ENCODE measurements around the gene TMEM59L.

Gene TMEM59L

DNA sequence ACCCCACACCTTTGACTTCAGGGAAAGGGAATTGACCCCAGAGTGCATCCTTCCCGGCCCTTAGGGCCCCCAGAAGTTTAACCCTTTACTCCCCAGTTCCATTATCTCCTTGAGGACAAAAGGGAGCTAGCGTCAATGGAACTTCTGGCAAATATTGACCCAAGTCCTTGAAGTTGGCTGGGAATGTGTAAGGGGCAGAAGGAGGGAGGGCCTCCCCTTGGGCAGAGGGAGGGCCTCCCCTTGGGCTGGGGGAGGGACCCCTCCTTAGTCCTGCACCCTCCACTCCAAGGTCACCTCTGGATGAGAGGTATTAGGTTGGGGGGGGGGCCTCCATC, 3.0 kb upstream of the TMEM59L start:
- no peak for ATAC-seq (replicated peaks)
- no peak for DNase-seq
- peaks cover 26 to 50% of the 10 kb centered on the region in 2 donors for H3K4me1 Mint-ChIP-seq
- no peaks in the 10 kb centered on the region for H3K9me3 Mint-ChIP-seq
- no peaks in the 10 kb centered on the region for H3K36me3 Mint-ChIP-seq
- H3K27me3 Mint-ChIP-seq = peaks cover 76 to 84% of the 10 kb centered on the region in 2 donors
- no peak overlapping the region for H3K27ac Mint-ChIP-seq
- H3K4me3 Mint-ChIP-seq = no peak overlapping the region

DNA sequence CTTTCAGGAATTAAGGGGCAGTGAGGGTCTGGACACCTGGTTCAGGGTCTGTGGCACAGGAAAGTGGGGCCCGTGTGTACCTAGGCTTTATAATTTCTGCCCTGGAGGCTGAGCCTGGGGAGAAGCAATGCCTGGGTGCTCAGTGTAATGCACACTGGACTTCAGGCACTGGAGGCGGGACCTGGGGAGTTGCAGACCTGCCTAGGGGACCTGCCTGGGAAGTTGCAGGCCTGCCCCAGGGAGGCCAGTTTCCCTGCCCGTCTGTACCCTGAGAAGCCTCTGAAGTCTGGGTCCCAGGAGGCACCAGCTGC, 2.5 kb upstream of the TMEM59L start:
- peak overlapping the region in 1 of 2 donors; percentile 16 for H3K4me3 Mint-ChIP-seq
- no peaks in the 10 kb centered on the region for H3K36me3 Mint-ChIP-seq
- DNase-seq = no peak
- H3K4me1 Mint-ChIP-seq = peaks cover 25 to 46% of the 10 kb centered on the region in 2 donors
- H3K9me3 Mint-ChIP-seq = no peaks in the 10 kb centered on the region
- no peak overlapping the region for H3K27ac Mint-ChIP-seq
- H3K27me3 Mint-ChIP-seq = peaks cover 76 to 84% of the 10 kb centered on the region in 2 donors
- ATAC-seq (replicated peaks) = no peak

DNA sequence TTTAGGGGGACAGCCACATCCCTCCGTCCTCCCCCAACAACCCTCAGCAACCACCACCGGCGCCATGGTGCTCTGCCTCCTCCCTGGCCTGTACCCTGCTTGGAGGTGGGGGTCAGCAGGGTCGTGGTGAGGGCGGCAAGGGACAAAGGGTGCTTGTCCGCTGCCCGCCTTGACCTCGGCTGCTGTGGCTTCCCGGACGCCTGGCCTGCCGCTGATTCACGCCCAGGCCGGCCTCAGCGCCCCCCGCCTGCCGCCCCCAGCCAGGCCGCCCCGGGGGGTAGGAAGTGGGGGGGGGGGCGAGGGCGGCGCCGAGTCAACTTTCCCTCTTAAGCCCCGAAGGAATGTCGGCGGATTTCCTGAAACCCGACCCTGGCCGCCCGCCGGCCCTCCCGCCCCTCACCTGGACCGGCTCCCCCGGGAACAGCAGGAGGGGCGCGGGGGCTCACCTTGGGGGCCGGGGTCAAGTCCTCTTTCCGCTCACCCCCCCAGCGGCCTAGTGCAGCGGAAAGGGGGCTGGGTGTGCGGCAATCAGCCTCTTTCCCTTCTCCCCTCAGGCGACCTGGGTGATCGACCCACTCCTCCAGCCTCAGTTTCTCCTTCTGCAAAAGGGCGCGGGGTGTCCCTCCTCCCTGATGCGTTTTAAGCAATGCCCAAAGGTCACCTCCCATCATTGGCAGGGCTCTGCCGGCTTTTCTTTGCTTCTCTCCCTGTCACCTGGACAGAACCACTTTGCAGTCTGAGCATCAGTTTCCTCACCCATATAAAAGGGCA, 1.9 kb upstream of the TMEM59L start:
- no peak for ATAC-seq (replicated peaks)
- H3K4me3 Mint-ChIP-seq = peak overlapping the region; percentile 16 to 53

DNA sequence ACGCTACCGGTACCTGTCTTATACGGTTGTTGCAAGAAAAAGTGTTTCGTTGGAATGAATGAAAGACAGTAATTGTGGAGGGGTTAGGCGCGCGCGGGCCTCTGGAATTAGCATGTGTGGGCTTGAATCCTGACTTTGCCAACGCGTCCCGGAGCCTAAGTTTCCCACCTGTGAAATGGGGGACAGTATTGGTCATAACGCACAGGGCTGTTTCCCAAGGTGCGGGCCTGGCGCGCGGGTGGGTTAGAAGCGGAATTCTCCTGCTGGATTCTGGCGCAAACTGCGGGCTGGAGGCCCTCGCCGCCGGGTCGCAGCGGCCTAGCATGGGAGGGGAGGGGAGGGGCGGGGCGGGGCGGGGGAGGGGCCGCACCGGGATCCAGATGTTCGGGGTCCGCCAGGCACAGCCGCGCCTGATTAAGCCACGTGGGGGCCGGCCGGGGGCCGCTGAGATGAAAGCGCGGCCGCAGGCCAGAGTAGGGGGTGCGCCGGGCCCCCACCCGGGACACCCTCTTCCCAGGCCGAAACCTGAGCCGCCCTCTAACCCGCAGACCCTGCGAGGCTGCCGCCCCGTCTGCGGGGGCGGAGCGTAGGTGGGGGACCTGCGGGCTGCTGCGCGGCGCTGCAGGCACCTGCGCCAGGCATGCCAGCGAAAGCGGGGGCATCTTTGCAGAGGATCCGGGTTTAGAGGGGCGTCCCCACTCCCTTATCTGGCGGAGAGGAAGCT, 1.2 kb upstream of the TMEM59L start:
- Mint-ChIP-seq H3K9me3 (no peaks in the 10 kb centered on the region), H3K4me3 (peak overlapping the region; percentile 78 to 82), H3K27ac (peak overlapping the region; percentile 84), H3K27me3 (peaks cover 82 to 91% of the 10 kb centered on the region in 2 donors), H3K36me3 (no peaks in the 10 kb centered on the region), H3K4me1 (peaks cover 22 to 42% of the 10 kb centered on the region in 2 donors)
- ATAC-seq (replicated peaks) = peak in 1 of 2 donors; percentile 35
- DNase-seq = no peak

More for the DNA sequence above, 1.9 kb upstream of the TMEM59L start:
- Mint-ChIP-seq H3K27ac (peak overlapping the region; percentile 84), H3K9me3 (no peaks in the 10 kb centered on the region), H3K27me3 (peaks cover 74 to 84% of the 10 kb centered on the region in 2 donors), H3K36me3 (no peaks in the 10 kb centered on the region), H3K4me1 (peaks cover 22 to 42% of the 10 kb centered on the region in 2 donors)
- no peak for DNase-seq

DNA sequence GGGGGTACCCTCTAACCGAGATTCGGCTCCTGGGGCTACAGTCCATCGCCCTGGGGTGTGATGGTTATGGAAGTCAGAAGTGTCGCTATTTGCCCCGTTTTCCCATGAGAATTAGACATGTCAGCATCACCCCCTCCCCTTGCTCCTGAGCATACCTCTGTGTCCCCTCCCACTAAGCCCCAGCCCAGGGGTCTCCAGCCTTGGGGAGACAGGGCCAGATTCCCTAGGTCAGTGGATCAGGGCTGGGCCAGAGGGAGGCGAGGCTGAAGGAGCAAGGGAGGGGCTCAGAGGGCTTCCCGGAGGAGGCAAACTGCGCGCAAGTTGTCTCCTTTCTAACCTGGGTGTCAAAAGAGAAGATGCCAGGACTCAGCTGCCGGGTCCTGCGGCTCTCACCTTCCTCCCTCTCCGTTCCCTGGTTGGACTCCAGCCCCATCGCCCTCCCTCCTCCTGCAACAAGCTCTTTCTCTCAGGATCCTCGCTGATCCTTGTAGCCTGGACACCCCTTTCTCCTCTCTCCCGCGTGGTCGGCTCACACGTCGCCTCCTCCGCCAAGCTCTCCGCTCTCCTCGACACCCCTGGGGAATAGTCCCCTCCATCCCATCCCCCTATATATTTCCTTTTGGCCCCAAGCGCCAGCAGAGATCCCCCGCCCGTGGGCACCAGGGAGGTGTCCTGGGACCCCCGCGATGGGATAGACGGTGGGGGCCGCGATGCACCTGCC, 459 bp upstream of the TMEM59L start:
- ATAC-seq (replicated peaks) = peak in 1 of 2 donors; percentile 33
- H3K27me3 Mint-ChIP-seq = peaks cover 84 to 94% of the 10 kb centered on the region in 2 donors
- H3K27ac Mint-ChIP-seq = peak overlapping the region; percentile 47

DNA sequence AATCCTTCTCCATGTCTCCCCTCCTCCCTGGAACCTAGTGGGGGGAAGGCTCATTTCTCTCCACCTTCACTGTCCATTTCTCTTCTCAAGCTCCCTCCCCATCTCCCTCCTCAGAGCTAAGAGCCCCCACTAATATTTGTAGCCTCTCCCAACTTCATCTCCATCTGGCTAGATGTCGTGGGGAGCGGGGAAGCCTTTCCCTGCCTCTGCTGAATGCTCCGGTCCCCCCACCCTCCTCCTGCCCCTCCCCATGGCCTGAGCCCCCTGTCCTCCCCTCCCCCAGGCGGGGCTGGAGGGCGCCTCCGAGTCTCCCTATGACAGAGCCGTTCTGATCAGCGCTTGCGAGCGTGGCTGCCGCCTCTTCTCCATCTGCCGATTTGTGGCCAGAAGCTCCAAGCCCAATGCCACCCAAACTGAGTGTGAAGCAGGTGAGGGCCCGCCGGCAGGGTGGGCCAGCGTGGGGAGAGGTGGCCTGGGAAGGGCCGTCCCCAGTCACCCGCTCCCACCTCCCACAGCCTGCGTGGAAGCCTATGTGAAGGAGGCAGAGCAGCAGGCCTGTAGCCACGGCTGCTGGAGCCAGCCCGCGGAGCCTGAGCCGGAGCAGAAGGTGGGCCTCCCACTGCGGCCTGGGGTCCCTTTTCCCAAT, 1.0 kb downstream of the TMEM59L start:
- H3K36me3 Mint-ChIP-seq = no peaks in the 10 kb centered on the region
- H3K27me3 Mint-ChIP-seq = peaks cover 82 to 87% of the 10 kb centered on the region in 2 donors
- DNase-seq (no peak), ATAC-seq (replicated peaks) (peak in 1 of 2 donors; percentile 19)
- H3K9me3 Mint-ChIP-seq = no peaks in the 10 kb centered on the region
- peaks cover 18 to 28% of the 10 kb centered on the region in 2 donors for H3K4me1 Mint-ChIP-seq
- H3K27ac Mint-ChIP-seq = peak overlapping the region; percentile 72
- peak overlapping the region; percentile 62 to 78 for H3K4me3 Mint-ChIP-seq

More for the DNA sequence above, 459 bp upstream of the TMEM59L start:
- peak overlapping the region; percentile 78 to 82 for H3K4me3 Mint-ChIP-seq
- DNase-seq = no peak
- H3K36me3 Mint-ChIP-seq = no peaks in the 10 kb centered on the region
- H3K4me1 Mint-ChIP-seq = peaks cover 22 to 38% of the 10 kb centered on the region in 2 donors
- no peaks in the 10 kb centered on the region for H3K9me3 Mint-ChIP-seq

DNA sequence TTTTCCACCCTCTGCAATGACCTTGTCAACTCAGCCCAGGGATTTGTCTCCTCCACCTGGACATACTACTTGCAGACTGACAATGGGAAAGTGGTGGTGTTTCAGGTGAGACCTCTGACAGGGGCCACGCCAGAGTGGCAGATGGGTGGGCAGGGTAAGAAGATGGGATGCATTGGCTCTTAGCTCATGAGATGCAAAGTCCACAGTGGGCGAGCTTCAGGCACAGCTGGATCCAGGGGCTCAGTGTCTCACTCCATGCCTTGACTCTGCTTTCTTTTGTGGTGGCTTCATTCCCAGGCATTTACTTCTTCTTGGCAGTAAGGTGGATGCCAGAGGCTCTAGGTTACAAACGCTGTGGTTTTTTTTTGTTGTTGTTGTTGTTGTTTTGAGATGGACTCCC, 3.4 kb downstream of the TMEM59L start:
- H3K4me1 Mint-ChIP-seq = peaks cover 16 to 24% of the 10 kb centered on the region in 2 donors
- no peaks in the 10 kb centered on the region for H3K9me3 Mint-ChIP-seq
- no peaks in the 10 kb centered on the region for H3K36me3 Mint-ChIP-seq
- H3K27ac Mint-ChIP-seq = no peak overlapping the region
- ATAC-seq (replicated peaks) (no peak), DNase-seq (no peak)
- peaks cover 66 to 73% of the 10 kb centered on the region in 2 donors for H3K27me3 Mint-ChIP-seq
- no peak overlapping the region for H3K4me3 Mint-ChIP-seq

DNA sequence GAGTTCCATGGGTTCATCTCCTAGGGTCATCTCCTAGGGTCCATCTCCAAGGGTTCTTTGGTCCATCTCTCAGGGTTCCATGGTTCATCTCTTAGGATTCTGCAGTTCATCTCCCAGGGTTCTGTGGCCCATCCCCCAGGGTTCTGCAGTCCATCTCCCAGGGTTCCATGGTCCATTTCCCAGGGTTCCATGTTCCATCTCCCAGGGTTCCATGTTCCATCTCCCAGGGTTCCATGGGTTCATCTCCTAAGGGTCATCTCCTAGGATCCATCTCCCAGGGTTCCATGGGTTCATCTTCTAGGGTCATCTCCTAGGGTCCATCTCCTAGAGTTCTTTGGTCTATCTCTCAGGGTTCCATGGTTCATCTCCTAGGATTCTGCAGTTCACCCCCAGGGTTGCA, 4.9 kb downstream of the TMEM59L start:
- H3K9me3 Mint-ChIP-seq = no peaks in the 10 kb centered on the region
- no peak overlapping the region for H3K4me3 Mint-ChIP-seq
- H3K36me3 Mint-ChIP-seq = no peaks in the 10 kb centered on the region
- peaks cover 7 to 13% of the 10 kb centered on the region in 2 donors for H3K4me1 Mint-ChIP-seq
- ATAC-seq (replicated peaks) = no peak
- DNase-seq = no peak
- H3K27me3 Mint-ChIP-seq = peaks cover 59 to 64% of the 10 kb centered on the region in 2 donors
- no peak overlapping the region for H3K27ac Mint-ChIP-seq

DNA sequence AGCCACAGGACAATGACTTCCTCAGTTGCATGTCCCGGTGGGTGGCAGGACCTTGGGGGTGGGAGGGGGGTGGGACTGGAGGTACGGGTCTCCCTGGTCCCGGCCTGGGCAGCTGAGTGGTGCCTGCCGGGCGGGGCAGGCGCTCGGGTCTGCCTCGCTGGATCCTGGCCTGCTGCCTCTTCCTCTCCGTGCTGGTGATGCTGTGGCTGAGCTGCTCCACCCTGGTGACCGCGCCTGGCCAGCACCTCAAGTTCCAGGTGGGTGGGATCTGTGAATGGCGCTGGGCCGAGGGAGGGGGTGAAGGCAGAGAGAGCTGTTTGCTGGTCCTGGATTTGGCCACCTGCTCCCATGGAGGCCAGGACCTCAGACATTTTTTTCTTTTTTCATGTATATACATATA, 5.6 kb downstream of the TMEM59L start:
- Mint-ChIP-seq H3K4me1 (peaks cover 6 to 8% of the 10 kb centered on the region in 2 donors), H3K27ac (no peak overlapping the region), H3K4me3 (no peak overlapping the region), H3K36me3 (no peaks in the 10 kb centered on the region), H3K27me3 (peaks cover 57 to 65% of the 10 kb centered on the region in 2 donors), H3K9me3 (no peaks in the 10 kb centered on the region)
- DNase-seq (no peak), ATAC-seq (replicated peaks) (no peak)

DNA sequence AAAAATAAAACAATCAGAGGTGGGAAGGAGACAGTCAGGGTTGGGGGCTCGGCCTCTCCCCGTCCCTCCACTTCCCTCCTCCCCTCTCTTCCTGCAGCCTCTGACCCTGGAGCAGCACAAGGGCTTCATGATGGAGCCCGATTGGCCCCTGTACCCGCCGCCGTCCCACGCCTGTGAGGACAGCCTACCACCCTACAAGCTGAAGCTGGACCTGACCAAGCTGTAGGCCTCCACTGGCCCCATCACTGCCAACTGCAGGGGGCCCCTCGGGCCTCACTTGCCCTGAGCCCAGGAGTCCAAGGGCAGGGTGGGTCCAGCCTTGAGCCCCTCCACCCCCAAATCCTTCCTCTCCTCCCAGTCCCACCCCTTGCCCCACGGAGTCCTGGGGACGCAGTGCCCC, 7.6 kb downstream of the TMEM59L start:
- H3K27me3 Mint-ChIP-seq = peaks cover 36 to 46% of the 10 kb centered on the region in 2 donors
- no peak for ATAC-seq (replicated peaks)
- no peaks in the 10 kb centered on the region for H3K9me3 Mint-ChIP-seq
- H3K4me1 Mint-ChIP-seq = no peaks in the 10 kb centered on the region
- no peaks in the 10 kb centered on the region for H3K36me3 Mint-ChIP-seq
- no peak overlapping the region for H3K27ac Mint-ChIP-seq
- no peak overlapping the region for H3K4me3 Mint-ChIP-seq
- DNase-seq = no peak

DNA sequence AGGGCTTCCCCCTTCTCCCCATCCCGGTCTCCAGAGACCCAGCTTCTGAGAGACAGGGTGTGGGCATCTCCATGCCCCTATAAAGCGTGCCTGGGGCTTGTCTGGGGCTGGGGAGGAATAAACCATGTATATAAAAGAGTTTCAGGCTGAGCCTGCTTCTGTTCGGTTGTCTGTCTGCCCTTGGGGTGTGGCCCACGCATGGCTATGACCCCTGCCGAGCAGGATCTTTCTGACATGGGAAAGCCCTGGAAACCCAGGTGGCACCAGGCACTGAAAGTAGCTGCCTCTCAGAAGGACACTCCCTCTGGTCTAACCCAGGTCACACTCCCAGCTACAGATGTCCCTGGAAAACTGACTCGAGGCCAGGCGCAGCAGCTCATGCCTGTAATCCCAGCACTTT, 8.2 kb downstream of the TMEM59L start:
- H3K4me1 Mint-ChIP-seq = no peaks in the 10 kb centered on the region
- H3K27ac Mint-ChIP-seq = no peak overlapping the region
- peaks cover 33 to 41% of the 10 kb centered on the region in 2 donors for H3K27me3 Mint-ChIP-seq
- H3K9me3 Mint-ChIP-seq = no peaks in the 10 kb centered on the region
- H3K36me3 Mint-ChIP-seq = no peaks in the 10 kb centered on the region
- H3K4me3 Mint-ChIP-seq = no peak overlapping the region
- ATAC-seq (replicated peaks) = no peak
- no peak for DNase-seq

DNA sequence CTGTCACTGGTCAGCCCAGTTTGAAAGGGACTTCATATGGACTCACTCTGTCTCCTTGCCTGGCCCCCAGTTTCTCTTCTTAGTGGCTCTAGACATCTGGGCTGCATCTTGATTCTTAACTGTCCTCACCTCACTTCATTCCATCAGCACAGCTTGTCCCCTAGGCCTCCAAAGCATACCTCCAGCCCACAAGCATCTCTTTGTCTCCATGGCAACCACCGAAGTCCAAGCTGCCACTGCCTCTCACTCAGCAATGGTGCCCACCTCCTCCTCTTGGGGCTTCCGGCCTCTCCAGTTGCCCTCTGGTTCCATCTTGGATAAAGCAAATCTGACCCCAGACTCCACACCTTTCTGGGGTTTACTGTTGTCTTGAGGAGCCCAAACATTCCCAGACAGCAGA, 14.2 kb downstream of the TMEM59L start:
- Mint-ChIP-seq H3K4me1 (peaks cover 0 to 2% of the 10 kb centered on the region in 2 donors), H3K9me3 (peaks cover 0 to 3% of the 10 kb centered on the region in 2 donors), H3K4me3 (no peak overlapping the region), H3K36me3 (peaks cover 0 to 2% of the 10 kb centered on the region in 2 donors), H3K27me3 (peaks cover 11 to 28% of the 10 kb centered on the region in 2 donors), H3K27ac (no peak overlapping the region)
- DNase-seq = no peak
- ATAC-seq (replicated peaks) = no peak

DNA sequence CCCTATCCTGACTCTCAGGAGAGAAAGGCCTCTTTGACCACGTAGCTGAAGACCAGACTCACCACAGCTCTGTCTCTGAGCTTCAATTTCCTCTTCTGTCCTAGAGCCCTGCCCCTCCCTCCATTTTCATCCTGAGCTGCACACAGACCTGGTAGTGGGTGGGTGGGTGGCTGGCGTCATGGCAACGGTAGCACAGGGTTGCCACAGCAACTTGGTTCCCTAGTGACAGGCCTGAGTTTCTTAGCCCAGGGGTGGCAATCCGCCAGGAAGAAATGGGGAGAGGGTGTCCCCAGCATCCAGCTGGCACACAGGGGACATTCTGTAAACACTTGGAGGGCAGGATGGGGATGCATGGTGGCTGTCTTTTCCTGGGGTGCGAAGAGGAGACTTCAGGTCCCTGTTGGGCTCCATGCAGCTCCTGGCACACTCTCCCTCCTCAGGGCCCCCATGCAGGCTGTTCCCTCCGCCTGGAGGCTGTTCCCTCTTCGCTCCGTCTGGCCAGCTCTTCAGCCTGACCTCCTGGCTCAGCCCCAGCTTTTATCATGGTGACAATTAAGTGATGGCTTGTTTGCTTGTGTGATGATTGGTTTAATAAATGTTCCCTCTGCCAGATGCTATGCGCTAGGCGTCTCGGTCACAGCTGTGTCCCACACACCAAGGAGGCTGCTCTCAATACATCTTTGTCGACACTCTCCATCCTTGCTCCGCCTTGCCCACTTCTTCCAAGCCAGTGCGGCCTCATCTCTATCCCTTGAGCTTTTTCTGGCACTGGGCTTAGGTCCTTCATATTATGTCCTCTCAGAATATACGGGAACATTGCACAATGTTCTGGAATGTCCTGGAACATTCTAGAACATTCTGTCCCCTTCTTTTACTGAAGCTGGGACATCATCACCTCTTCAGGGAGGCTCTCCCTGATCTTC, 16.8 kb downstream of the TMEM59L start:
- Mint-ChIP-seq H3K27me3 (peaks cover 12 to 25% of the 10 kb centered on the region in 2 donors), H3K9me3 (peaks cover 0 to 3% of the 10 kb centered on the region in 2 donors), H3K4me3 (no peak overlapping the region), H3K4me1 (peaks cover 0 to 2% of the 10 kb centered on the region in 2 donors), H3K27ac (no peak overlapping the region), H3K36me3 (peaks cover 0 to 2% of the 10 kb centered on the region in 2 donors)
- DNase-seq (no peak), ATAC-seq (replicated peaks) (no peak)

All from stimulated activated naive B cell treated with anti-CD40 and anti-IgM and Interleukin-4, amounts not matched to agents 10 μg/mL and 1 μg/mL and 100 μg/mL, for 72 hours (primary cell).